Motor neuron (in vitro differentiated cells): Measurements from ENCODE around the gene RLN2. TPM values are rescaled to one million over a fixed set of nuclear protein-coding genes. Genes with fewer than 3 reads are reported as not detected.

ENCODE experiments used
- total RNA-seq, 8 experiments: library from RNA; unstranded; fragments of 300-600 nt; gene quantifications; 2 replicates each; pipeline versions ENCODE4 v1.2.3 to v1.2.4, GENCODE V29; 2022

Gene RLN2
- total RNA-seq, 8 experiments from 2014 or later, result 0.18 to 0.91 (median 0.63) TPM; not detected in 4

Other genes starting within 250 kb of the RLN2 start
- under 1 TPM in 5 of 8 experiments, not detected in 3; 0.16 to 1.00 (median 0.24) TPM for gene INSL6, start 119.1 kb downstream of the RLN2 start, total RNA-seq
- under 1 TPM in 5 of 8 experiments, not detected in 3; 0.08 to 0.42 (median 0.36) TPM for gene INSL4, start 73.3 kb downstream of the RLN2 start, total RNA-seq
- gene RLN1, start 35.2 kb upstream of the RLN2 start, total RNA-seq, result under 1 TPM in 3 of 8 experiments, not detected in 5; 0.25 to 0.66 (median 0.41) TPM
- 10 to 100 TPM; 21.5 to 32.0 (median 26.1) TPM for gene PLGRKT, start 133.2 kb upstream of the RLN2 start, total RNA-seq
- gene CD274, start 145.8 kb upstream of the RLN2 start, total RNA-seq, result 1 to 10 TPM in 2 of 8 experiments, under 1 TPM in 6; 0.16 to 2.0 (median 0.70) TPM
- 1 to 10 TPM in 2 of 8 experiments, under 1 TPM in 5, not detected in 1; 0.05 to 1.3 (median 0.29) TPM for gene PDCD1LG2, start 205.8 kb upstream of the RLN2 start, total RNA-seq